GOT3 (cell line): ENCODE data around the gene FANCC.
A peak's percentile ranks its signal among the peaks of the same experiment; 100 is the strongest.

Experiments
- DNase-seq: peaks from one replicate; lab custom pipeline; 2025; ENCODE audit warnings: mixed read lengths; lab: John Stamatoyannopoulos, UW

Gene FANCC, protein sequence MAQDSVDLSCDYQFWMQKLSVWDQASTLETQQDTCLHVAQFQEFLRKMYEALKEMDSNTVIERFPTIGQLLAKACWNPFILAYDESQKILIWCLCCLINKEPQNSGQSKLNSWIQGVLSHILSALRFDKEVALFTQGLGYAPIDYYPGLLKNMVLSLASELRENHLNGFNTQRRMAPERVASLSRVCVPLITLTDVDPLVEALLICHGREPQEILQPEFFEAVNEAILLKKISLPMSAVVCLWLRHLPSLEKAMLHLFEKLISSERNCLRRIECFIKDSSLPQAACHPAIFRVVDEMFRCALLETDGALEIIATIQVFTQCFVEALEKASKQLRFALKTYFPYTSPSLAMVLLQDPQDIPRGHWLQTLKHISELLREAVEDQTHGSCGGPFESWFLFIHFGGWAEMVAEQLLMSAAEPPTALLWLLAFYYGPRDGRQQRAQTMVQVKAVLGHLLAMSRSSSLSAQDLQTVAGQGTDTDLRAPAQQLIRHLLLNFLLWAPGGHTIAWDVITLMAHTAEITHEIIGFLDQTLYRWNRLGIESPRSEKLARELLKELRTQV

DNA sequence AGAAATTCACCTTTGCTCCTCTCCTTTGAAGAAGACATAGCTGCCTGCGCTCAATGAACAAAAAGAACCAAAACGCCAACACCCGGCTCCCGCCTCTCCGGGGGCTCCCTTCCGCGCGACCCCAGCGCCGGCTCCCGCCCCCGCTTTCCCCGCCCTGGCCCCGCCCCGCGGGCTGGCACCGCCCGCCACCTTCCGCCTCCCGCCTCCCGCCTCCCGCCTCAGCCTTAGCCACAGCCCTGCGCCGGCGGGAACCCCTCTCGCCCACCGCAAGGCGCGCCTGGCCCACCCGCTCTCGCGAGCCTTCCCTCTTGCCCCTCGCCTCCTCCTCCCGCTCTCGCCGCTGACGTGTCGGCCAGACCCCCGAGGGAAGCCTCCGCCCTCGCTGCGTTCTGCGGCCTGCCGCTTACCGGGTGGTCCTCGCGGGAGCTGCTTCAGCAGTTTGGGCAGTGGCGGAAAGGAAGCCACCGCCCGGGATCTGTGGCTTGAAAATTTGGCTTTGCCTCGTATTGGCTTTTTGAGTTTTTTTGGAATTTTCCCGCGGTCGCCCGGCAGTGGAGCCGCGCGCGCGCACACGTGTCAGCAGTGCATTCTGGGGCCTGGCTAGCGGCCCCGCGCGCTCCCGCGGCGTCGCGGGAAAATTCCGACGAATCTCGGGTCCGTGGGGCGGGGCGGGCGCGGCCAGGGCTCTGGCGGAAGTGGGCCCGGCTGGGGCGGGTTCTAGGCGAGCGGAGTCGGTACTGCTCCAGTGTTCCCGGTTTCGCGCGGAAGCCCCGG lies at the start of gene FANCC:
FANCC (minus strand) TSS at position 591 of the 774 bp plus-strand sequence. CDS start 68,418 bp downstream, outside the sequence.
- peak; percentile 52 for DNase-seq

DNA sequence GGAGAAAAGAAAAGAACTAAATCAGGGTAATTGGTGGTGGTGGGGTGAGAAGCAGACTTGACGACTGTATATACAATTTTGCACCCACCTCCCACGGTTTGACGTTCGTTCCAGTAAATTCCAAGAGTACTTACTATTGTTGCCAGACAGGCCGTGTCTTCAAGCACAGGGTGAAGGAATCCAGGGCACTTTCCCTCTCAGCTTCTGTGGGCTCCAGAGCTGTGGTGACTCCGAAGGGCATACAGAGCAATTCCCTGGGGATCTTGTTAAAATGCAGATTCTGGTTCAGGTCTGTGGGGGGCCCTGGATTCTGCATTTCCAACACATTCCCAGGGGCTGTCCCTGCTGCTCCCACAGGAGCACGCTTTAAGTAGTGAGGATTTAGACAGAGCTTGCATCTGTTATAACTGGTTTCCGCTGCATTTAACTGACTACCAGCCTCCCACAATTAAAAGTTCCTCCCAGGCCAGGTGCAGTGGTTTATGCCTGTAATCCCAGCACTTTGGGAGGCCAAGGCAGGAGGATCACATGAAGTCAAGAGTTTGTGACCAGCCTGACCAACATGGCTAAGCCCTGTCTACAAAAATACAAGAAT lies 49.3 kb upstream of the FANCC start:
- DNase-seq = no peak

DNA sequence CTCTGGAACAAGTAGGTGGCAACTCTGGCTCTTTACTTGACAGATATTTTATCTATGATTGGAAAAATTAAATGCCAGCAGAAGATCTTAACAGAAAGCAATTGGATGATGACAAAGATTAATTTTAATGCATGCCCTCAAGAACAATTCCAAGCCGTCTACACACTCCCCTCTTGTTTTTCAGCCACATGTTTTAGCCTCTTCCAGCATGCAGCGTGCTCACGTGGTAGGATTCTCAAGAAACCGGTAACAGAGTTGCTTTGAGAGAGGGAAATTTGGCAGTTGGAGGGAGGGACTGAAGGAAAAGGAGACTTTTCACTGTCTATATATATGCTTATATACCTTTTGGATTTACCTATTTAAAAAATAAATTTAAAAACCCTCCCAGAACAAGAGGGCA lies 48.3 kb upstream of the FANCC start:
- DNase-seq = no peak

DNA sequence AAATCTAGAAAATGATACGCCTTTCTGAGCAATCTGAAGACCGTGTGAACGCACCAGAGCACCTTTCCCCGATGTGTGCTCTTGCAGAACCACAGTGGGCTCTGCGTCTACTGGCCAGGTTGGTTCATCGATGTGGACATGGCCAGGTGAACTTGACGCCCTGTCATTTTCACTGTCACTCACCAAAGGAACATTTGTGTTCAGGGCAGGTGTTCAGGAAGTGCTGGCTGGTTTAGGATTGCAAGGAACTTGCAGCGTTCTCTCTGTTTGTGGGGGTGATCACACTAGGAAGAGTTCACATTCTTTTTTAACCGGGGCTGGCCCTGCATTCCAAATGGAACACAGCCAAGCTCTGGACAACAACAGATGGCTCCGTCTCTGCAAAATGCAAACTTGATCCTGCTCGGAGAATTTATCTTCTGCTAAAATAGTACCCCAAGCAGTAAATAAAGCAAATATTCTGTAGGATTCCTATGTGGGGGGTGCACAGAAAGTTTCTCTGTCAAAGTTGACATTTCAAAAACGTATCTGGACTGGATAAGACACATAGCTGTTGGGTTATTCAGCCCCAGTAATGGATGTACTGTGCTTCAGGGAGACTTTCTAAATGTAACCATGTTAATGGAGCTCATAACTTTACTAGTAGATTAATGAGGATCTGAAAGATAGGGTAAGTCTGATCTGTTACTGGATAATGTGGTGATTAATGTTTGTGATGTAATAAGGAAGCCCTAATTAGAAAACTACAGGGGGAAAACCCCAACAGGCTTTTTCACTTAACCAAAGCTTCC lies 45.7 kb upstream of the FANCC start:
- no peak for DNase-seq

DNA sequence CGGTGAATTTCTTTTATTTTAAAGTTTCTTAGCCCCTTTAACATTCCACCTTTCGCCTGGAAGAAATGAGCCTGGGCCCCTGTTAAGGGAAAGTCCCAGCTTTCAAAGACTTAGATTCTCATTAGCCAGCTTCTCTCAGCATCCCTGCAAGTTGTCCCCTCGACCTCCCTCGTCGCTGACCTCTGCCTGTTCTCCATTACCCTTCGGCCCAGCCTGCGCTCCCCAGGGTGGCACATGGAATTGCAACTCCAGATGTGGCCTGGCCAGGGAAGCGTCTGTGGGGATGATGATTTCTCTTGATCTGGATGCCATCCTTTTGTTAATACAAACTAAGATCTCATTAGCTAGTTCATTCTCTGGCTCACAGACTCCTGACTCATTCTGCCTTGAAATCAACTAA lies 43.4 kb upstream of the FANCC start:
- no peak for DNase-seq

DNA sequence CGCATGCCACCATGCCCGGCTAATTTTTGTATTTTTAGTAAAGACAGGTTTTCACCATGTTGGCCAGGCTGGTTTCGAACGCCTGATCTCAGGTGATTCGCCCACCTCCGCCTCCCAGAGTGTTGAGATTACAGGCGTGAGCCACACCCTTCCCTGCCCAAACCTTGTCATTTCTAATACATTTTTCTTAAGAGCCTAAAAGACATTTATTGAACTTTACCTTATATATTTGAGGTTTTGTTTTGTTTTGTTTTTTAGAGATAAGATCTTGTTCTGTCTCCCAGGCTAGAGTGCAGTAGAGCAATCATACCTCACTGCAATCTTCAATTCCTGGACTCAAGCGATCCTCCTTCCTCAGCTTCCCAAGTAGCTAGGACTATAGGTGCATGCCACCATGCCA lies 39.8 kb upstream of the FANCC start:
- no peak for DNase-seq

DNA sequence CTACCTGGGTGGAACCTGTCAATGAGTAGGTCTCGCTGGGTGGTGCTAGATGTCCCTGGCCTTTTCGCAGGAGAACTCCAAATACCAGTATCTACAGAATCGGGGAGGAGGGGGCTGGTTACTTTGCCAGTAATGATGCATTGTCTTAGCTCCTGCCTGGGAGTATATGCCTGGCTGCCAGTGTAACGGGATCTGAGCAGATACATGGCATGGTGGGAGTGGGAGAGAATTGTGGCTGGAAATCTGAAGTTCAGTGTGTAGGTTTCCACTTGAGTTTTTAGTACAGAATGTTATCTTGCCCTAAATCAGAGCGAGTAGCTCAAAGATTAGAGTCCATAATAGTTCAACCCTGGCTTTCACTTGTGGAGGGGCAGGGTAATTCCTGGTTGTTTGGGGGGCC lies 38.0 kb upstream of the FANCC start:
- no peak for DNase-seq

DNA sequence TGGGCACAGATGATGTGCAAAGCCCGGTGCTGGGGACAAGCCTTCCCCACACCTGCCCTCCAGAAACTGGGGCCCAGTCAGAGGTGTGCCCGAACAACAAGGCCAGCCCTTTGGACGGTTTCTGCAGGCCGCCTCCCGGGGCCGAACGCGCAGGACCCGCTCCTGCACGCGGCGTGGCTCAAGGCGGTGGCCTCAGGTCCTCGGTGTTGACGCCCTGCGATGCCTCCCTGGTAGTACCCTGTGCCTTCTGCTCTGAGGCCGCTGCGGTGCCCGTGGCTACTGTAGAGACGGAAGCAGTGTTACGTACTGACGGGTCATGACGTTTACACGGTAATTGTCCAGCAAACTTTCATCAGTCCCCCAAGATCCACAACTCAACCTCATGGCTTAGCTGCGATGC lies 33.5 kb upstream of the FANCC start:
- no peak for DNase-seq

DNA sequence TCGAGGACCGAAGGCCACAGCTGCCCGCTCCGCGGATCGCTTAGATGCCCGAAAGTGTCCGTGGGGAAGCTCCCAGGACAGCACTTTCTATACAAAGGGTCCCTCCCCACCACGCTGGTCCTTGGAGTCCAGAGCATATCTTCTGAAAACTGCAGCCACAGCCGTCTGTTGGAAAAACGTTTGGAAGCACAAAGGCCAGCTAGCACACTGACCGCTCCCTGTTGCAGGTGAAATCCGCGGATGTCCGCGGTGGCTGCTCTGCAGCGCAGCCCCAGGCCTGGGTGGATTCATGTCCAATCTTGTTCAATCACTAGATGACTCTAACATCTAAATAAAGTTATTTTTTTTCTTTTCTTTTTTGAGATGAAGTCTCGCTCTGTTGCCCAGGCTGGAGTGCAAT lies 32.8 kb upstream of the FANCC start:
- DNase-seq = no peak

DNA sequence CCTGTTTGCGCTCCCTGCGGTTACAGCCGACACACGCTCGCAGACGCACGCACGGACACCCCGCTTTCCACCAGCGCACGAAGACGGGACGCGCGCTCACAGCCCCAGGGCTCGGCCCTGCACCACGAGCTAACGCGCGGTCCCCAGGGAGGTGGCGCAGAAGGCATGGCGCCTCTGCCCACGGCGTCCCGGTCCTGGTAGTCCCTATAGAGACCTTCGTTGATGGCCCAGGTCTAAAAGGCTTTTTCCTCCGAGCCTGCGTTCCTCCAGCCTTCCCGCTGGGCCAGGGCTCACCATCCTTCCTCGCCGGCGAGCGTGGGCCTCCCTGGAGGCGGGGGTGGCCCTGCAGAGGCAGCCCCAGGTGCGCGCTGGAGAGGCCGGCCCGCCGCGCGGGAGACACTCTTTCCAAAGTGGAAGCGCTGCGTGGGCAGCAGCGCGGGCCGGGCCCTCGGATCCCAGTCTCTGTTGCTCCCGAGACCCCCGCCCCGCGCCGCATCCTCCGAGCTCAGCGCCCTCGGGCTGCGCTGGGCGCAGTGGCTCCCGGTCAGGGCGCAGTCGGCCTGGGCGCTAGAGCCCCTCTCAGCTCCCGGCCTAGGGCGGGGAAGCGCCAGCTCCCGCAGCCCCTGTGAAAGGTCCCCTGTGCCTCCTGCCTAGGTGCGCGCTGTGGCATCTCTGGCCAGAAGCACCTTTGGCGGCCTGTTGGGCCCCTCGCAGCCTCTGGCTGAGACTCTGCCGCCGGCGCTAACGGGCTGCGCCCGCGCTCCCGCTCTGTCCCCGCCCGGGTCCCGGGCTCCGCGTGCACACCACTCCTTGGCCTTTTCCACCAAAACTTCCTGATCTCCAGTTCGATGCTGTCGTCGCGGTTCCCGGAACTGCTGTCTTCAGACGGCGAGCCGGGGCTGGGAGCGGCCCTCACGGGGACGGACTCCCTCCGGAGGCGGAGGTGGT lies 31.9 kb upstream of the FANCC start:
- no peak for DNase-seq

DNA sequence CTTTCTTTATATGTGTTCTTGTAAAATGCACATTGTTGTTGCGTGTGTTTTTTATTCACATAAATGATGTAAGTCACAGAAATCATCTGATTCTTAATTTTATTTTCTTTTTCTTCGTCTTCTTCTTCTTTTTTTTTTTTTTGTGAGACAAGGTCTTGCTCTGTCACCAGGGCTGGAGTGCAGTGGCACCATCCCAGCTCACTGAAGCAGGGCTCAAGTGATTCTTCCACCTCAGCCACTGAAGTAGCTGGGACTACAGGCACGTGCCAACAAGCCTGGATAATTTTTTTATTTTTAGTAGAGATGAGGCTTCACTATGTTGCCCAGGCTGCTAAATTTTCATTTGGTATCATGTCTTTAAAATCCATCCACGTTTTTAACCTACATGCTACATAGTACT lies 28.5 kb upstream of the FANCC start:
- DNase-seq = no peak

DNA sequence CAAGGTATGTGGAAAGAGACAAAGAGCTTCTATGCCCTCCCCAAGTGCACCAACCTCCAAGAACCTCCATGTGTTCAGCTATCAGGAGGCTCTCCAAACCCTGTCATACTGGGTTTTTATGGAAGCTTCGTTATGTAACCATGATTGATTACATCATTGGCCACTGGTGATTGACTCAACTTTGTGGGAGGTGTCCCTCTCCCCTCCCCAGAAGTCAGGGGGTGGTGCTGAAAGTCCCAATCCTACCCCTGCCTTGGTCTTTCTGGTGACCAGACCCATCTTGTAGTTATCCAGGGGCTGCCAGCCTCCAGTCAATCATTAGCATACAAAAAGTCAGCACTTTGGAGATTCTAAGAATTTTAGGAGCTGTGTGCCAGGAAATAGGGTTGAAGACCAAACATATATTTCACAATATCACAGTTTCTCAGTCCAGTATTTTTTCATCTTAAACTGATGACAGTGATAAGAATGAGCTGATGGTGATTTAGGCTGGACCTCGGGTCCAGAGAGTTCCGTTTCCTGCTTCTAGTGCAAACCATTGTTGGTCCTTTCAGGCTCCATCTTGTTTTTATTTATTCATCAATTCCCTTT lies 27.3 kb upstream of the FANCC start:
- no peak for DNase-seq

DNA sequence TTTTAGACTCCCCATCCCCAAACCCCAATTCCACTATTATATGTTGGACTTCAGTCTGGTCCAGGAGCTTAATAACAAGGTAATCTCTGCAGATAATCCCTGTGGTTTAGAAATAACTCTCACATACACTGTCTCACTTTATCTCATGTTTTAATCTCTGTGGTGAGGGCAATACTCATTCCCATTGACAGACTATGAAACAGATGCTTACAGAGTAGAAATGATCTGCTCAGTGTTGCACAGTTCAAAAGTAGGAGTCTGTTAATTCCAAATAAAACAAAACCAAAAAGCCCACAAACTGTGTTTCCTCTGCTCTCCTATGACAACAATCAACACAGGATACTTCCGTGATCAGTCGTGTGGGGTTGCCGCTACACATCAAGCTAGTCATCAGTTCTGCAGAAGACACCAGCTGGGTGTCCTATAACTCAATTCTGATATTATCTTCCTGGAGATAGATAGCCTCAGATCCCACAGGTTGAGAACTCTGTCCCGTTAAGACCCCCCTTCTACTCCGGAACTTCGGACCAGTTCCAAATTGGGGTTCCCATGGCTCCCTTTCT lies 26.3 kb upstream of the FANCC start:
- no peak for DNase-seq

DNA sequence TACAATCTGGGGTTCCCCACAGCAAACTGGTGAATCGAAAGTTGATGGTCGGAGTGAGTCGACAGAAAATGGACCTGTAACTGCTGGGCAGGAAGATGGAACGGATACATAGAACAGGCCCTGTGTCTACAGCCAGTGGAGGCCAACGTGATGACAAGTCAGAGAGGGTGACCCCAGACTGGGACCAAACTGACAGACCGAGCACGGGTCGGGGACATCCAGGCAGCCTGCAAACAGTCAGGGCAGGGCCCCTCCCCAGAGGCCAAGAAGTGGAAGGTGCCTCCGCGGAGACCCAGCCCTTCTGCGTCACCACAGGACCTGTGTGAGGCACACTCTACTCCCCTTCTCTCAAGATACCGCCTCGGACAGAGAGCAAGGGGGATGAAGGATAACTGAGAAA lies 25.1 kb upstream of the FANCC start:
- DNase-seq = no peak

DNA sequence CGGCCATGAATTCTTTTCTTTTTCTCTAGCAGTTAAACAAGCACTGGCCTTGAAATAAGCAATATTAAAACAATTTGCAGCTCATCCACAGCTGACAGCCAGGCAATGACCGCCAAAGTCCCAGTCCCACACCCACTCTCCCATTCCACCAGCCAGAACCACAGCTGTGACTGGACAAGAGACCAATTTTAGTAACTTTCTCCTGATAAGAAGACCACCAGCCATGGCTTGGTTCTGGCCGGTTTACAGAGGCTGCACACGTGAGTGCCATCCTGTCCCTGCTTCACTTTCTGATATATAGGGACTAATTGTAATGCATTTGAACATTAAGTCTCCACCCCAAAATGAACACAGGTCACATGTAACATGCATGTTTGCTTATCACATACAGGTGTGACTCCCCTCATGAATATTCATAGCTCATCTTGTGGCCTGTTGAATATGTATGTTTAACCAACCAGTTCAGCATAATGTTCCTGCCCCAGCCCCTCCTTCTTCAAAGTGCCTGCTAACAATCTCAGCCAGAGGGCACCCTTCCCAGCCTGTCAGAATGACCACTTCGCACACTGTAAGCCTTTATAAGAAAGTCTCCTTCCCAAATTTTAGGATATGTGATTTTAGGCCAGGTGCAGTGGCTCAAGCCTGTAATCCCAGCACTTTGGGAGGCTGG lies 23.9 kb upstream of the FANCC start:
- no peak for DNase-seq

DNA sequence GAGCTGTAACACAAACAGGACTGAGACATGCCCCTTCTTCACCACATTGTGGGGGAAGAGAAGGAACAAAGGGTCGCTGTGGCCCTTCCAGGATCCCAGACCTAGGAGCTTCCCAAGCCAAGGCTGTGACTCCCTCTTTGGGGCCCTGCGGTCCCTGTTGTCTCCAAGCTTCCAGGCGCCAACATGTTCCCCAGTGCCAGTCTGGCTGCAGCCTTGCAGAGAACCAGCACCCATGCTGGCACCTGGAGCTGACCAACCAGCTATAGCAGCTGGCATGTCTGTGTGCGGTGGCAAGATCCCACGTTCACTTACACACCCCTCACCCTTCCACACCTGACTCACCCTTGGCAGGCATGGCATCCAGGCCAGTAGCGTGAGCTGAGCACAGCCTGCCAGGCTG lies 20.7 kb upstream of the FANCC start:
- DNase-seq = no peak

DNA sequence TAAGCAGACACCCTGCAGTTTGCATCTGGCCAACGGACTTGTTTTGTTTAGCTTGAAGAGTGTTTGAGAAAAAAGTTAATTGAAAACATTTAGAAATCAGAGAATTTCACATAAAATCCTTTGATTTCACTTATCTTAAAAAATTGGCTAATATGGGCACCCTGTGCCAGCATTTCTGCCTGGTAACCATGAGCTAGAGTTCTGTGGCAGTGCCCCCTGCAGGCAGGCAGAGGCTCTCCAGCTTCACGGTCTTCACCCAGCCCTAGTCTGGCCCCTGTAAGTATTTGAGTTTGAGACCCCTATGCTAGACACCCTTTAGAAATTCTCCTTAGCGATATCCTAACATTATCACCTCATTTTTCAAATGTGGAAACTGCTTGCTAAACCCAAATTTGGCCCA lies 18.8 kb upstream of the FANCC start:
- no peak for DNase-seq

DNA sequence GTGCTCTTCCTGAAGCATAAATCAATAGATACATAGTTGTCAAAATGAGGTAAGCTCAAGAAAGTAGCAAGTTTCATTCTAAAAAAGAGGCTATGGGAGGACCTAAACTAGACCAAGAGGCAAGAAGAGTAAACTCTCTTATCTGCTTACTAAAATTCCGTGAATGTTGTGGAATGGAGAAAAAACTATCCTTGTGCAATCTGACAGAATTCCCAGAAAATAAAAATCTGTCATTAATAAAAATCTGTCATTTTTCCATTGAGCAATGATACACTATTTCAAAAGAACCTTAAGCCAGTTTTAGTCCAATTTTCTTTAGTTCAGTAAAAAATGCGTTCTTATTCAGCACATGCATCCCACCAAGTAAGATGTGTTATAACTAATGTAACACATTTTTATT lies 15.9 kb upstream of the FANCC start:
- DNase-seq = no peak

DNA sequence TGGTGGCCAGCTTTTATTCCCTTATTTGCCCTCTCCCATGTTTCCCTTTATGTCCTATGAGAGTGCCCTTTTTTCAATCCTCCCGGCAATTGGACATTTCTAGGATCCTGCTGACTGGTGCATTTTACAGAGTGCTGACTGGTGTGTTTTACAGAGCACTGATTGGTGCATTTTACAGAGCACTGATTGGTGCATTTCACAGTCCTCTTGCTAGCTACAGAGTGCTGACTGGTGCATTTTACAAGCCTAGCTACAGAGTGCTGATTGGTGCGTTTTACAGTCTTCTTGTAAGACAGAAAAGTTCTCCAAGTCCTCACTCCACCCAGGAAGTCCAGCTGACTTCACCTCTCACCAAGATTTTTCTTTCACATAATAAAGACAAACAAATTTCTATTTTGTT lies 15.4 kb upstream of the FANCC start:
- no peak for DNase-seq
